HG03354 (cell line): ENCODE measurements around the gene DHRS7B.
"Not testable (repeated sequence)": the region's sequence is repeated elsewhere in the genome, so short reads cannot be mapped to it uniquely, and the experiment has no call there.

Experiments
- ATAC-seq: cut with Tn5 transposase; IDR thresholded peaks from one replicate; pipeline ENCODE4 v1.9.1; 2021; ENCODE audit warnings: mild to moderate bottlenecking; ENCODE audit not compliant: unreplicated experiment, poor library complexity, severe bottlenecking

Gene DHRS7B

GRCh38 chr17:21227277-21227676 lies 100.5 kb downstream of the DHRS7B start:
- ATAC-seq, result not testable (repeated sequence)

- ATAC-seq, result no peak
Observed at GRCh38 chr17:21228111-21228510, 101.3 kb downstream of the DHRS7B start.

GRCh38 chr17:21228845-21229244 lies 102.1 kb downstream of the DHRS7B start:
- ATAC-seq, result no peak

- ATAC-seq, result no peak
Observed at GRCh38 chr17:21231533-21231932, 104.8 kb downstream of the DHRS7B start.

- no peak for ATAC-seq
Observed at GRCh38 chr17:21232033-21232749, 105.4 kb downstream of the DHRS7B start.

- ATAC-seq, result no peak
Observed at GRCh38 chr17:21233581-21234347, 107.0 kb downstream of the DHRS7B start.

- ATAC-seq, result no peak
Observed at GRCh38 chr17:21235921-21236320, 109.2 kb downstream of the DHRS7B start.

- ATAC-seq, result no peak
Observed at GRCh38 chr17:21239680-21240368, 113.1 kb downstream of the DHRS7B start.

GRCh38 chr17:21240369-21241055 lies 113.7 kb downstream of the DHRS7B start:
- ATAC-seq, result no peak
